GM12891 (cell line): ENCODE data around the gene KCND3.

Source experiments
- PAX5 ChIP-seq: IDR thresholded peaks from 2 replicates; pipeline ENCODE4 v1.6.1; 2011; ENCODE audit warnings: low read length, moderate library complexity, mild to moderate bottlenecking; ENCODE audit not compliant: insufficient read depth, severe bottlenecking
- POLR2A ChIP-seq: IDR thresholded peaks from 2 replicates; pipeline ENCODE4 v1.6.1; 2011; ENCODE audit warnings: low read depth, low read length, control low read depth
- POLR2AphosphoS5 ChIP-seq: IDR thresholded peaks from 2 replicates; pipeline ENCODE4 v1.6.1; 2011; ENCODE audit warnings: low read depth, low read length, control low read depth
- SPI1 ChIP-seq: IDR thresholded peaks from 2 replicates; pipeline ENCODE4 v1.6.1; 2011; ENCODE audit warnings: low read depth, low read length, control low read depth

- no peak for TF ChIP-seq PAX5
- no peak for TF ChIP-seq POLR2AphosphoS5
- TF ChIP-seq SPI1, result peak; percentile 71
- no peak for TF ChIP-seq POLR2A
Observed at GRCh38 chr1:111998332-111998731, 8.9 kb upstream of the KCND3 start.
